Measurements from ENCODE around the gene KRTAP3-2.
"Not testable (repeated sequence)": the region's sequence is repeated elsewhere in the genome, so short reads cannot be mapped to it uniquely, and the experiment has no call there.

KRTAP3-2 gene

GRCh38 chr17:40999563-40999962, at the start of gene KRTAP3-2:
TSS of gene KRTAP3-2 (minus strand) at chr17:40999906. CDS start at chr17:40999853, 53 bp downstream.
- DNase-seq, result not testable (repeated sequence)

- DNase-seq, result no peak
Observed at GRCh38 chr17:41049110-41049509, 49.4 kb upstream of the KRTAP3-2 start.

- no peak for DNase-seq
Observed at GRCh38 chr17:41048441-41048840, 48.7 kb upstream of the KRTAP3-2 start.

DNA sequence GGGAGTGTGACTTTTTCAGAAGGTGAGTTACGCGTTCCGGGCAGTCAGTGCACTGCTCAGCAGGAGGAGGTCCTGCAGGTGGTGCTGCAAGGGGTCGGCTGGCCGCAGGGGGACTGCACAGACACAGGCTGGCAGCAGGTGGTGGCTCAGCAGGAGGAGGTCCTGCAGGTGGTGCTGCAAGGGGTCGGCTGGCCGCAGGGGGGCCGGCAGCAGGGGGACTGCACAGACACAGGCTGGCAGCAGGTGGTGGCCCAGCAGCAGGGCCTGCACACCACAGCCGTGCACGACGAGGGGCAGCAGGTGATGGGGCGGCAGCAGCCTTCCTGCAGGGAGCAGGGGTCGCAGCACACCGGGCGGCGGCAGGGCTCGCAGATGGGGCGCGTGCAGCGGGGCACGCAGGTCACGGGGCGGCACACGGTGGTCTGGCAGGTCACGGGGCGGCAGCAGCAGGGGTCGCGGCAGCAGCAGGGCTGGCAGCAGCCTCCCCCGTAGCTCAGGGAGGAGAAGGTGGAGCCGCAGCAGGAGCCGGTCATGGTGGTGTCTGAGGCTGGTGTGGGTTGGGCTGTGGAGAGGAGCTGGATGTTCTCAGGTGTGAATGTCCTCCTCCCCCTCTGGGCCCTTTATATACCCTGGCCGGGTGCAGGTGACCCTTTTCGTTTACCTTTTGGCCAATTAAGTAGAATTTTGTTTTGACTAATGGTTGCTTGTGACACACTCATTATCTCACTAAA, 47.2 kb upstream of the KRTAP3-2 start, which contains the start of gene KRTAP2-1:
TSS of gene KRTAP2-1 (minus strand) at position 582 of the 731 bp plus-strand sequence. CDS start at position 533, 49 bp downstream.
- DNase-seq, result not testable (repeated sequence)

DNA sequence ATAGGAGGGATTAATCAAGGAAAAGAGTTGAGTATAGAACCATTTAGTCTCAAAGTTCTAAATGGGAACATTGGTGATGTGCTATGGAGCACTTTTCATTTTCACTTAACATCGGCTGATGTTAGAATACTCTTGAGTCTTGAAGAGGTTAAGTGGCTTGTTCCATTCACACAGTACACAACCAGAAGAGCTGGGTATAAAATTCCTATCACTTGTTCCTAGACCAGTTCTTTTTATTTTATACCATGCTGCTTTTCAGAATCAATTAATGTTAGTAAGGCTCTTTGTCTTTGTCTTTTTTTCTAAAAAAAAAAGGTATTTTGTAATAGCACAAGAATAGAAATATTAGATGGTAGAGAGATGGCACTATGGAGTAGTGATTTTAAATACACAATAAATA, 43.2 kb upstream of the KRTAP3-2 start:
- no peak for DNase-seq

- DNase-seq, result not testable (repeated sequence)
Observed at GRCh38 chr17:41040783-41041571, 41.3 kb upstream of the KRTAP3-2 start, which contains the start of gene KRTAP1-1. TSS of gene KRTAP1-1 (minus strand) at chr17:41041450. CDS start at chr17:41041397, 53 bp downstream.

DNA sequence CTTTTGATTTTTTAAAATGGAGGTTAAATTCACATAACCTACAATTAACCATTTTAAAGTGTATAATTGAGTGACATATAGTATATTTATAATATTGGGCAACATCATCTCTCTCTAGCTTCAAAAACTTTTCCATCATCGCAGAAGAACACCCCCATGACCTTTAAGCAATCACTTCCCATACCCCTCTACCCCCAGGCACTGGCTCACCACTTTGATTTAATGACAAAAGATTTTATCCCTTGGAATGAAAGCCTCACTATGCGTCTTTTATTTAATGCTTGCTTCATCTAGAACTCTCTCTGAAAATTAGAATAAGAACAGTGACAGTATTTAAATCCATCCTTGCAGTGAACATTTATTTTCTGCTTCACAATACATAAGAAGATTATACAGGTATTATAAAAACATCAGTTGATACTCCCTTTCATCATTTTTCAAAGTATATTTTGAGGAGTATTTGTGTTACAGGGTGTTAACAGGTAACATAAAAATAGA, 38.2 kb upstream of the KRTAP3-2 start:
- no peak for DNase-seq

DNA sequence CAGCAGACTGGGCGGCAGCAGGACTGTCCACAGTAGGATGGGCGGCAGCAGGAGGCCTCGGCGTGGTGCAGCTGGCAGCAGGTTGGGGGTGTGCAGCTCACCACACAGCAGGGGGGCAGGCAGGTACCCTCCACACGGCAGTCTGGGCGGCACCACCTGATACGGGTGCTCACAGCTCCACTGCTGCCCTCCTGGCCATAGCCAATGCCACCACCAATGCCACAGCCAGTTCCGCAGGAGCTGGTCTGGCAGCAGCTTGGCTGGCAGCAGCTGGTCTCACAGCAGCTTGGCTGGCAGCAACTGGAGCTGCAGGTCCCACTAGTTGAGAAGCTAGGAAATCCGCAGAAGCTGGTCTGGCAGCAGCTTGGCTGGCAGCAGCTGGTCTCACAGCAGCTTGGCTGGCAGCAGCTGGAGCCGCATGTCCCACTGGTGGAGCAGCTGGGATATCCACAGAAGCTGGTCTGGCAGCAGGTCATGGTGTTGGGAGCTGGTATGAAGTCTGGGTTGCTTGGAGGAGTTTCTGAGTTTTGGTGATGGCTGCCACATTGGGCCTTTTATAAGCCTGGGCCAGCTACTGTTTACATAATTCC, 34.7 kb upstream of the KRTAP3-2 start, which contains the start of gene KRTAP1-3:
TSS of gene KRTAP1-3 (minus strand) at position 529 of the 590 bp plus-strand sequence. CDS start at position 476, 53 bp downstream.
- DNase-seq, result not testable (repeated sequence)

DNA sequence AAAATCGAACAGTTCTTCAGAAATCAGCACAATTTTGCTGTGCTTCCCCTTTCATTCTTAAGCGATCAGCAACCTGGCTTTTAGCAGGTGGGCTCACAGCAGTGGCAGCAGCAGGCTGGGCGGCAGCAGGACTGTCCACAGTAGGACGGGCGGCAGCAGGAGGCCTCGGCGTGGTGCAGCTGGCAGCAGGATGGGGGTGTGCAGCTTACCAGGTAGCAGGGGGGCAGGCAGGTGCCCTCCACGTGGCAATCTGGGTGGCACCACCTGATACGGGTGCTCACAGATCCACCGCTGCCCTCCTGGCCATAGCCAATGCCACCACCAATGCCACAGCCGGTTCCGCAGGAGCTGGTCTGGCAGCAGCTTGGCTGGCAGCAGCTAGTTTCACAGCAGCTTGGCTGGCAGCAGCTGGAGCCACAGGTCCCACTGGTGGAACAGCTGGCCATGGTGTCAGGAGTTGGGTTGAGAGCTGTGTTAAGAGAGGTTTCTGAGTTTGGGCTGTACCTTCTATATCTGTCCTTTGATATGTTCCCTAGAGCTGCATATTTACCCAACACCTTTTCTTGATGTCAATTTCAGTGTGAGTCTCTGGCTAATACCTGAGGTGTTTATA, 30.0 kb upstream of the KRTAP3-2 start, which contains the start of gene KRTAP1-4:
TSS of gene KRTAP1-4 (minus strand) at position 563 of the 613 bp plus-strand sequence. CDS start at position 446, 117 bp downstream.
- no peak for DNase-seq

DNA sequence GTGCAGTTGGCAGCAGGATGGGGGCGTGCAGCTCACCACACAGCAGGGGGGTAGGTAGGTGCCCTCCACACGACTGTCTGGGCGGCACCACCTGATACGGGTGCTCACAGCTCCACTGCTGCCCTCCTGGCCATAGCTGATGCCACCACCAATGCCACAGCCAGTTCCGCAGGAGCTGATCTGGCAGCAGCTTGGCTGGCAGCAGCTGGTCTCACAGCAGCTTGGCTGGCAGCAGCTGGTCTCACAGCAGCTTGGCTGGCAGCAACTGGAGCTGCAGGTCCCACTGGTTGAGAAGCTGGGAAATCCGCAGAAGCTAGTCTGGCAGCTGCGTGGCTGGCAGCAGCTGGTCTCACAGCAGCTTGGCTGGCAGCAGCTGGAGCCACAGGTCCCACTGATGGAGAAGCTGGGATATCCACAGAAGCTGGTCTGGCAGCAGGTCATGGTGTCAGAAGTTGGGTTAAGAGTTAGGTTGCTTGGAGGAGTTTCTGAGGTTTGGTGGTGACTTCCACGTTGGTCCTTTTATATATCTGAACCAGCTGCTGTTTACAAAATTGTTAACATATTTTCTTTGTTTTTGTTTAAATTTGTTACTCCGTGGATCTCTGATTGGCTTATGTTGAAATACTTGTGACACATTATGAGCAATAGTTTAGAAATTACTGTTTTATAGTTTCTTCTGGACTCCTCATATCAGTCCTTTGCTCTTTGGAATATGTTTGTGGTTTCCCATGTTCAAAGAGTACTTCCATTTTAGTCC, 27.2 kb upstream of the KRTAP3-2 start, which contains the start of gene KRTAP1-5:
TSS of gene KRTAP1-5 (minus strand) at position 494 of the 757 bp plus-strand sequence. CDS start at position 441, 53 bp downstream.
- DNase-seq, result no peak

GRCh38 chr17:41024697-41025096, 25.0 kb upstream of the KRTAP3-2 start:
- no peak for DNase-seq

DNA sequence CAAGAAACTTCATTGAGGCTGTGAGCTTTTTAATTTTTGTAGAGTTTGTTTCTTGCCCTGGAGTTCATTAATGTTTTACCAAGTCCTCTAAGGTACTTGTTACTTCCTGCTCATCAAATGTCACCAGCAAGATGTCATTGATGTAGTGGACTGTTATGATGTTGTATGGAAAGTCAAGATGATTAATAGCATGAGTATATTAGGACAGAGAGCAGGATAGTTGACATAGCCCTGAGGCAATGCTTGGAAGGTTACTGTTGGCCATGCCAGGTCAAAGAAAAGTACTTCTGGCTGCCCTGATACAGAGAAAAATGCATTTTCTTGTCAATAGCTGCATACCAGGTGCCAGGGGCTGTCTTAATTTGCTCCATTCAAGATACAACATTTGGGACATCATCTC, 20.6 kb upstream of the KRTAP3-2 start:
- DNase-seq, result no peak

DNA sequence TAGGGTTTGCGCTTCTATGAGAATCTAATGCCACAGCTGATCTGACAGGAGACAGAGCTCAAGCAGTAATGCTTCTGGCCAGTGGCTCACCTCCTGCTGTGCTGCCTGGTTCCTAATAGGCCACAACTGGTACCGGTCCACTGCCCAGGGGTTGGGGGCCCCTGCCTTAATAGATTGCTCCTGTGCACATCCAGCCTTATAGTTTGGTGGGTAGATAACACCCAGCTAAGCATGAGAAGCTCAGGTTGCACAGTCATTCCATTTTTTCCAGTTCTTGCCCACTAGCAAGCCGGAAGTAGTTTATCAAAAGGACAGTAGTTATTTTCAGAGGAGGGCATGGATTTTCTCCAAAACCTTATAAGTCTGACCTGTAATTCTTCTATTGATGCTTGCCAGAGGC, 19.7 kb upstream of the KRTAP3-2 start:
- DNase-seq, result no peak

GRCh38 chr17:41018541-41018940, 18.8 kb upstream of the KRTAP3-2 start:
- no peak for DNase-seq

GRCh38 chr17:41016578-41017215, 17.0 kb upstream of the KRTAP3-2 start:
- DNase-seq, result no peak

DNA sequence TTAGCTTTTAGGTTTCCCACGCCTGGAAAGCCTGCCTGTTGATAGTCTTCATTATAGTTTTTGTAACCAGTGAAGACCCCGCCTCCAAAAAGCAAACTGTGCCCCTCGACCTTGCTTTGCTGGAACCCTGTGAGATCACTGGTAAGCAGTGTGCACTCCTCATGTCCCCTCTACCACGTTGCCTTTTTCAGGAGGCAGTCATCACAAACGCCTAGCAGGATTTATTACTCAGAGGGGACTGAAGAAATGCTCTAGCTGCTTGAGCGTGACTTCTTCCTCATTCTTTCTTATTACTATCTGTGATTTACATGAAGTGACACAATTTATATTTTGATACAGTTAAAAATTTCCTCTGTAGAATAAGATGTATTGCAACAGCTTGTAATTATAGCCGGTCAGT, 15.7 kb upstream of the KRTAP3-2 start:
- DNase-seq, result no peak

DNA sequence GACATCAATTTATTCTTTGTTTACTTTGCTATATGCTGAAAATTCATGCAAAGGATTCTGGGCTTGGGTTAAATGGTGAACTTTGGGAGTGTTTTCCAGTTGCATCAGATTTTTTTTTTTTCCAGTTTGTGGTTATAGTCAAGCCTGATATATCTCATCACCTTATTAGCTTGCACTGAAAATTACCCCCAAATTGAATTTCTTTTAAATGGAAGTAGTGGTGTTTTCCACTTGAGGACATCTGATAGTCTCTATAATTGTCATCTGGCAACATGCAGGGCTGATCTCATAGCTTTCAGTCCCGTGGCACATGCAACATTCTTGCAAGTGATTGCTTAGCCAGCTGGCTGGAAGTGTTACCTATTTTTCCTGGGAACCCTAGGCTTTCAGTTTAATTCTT, 13.9 kb upstream of the KRTAP3-2 start:
- DNase-seq, result no peak

GRCh38 chr17:41013181-41013580, 13.5 kb upstream of the KRTAP3-2 start:
- DNase-seq, result no peak

DNA sequence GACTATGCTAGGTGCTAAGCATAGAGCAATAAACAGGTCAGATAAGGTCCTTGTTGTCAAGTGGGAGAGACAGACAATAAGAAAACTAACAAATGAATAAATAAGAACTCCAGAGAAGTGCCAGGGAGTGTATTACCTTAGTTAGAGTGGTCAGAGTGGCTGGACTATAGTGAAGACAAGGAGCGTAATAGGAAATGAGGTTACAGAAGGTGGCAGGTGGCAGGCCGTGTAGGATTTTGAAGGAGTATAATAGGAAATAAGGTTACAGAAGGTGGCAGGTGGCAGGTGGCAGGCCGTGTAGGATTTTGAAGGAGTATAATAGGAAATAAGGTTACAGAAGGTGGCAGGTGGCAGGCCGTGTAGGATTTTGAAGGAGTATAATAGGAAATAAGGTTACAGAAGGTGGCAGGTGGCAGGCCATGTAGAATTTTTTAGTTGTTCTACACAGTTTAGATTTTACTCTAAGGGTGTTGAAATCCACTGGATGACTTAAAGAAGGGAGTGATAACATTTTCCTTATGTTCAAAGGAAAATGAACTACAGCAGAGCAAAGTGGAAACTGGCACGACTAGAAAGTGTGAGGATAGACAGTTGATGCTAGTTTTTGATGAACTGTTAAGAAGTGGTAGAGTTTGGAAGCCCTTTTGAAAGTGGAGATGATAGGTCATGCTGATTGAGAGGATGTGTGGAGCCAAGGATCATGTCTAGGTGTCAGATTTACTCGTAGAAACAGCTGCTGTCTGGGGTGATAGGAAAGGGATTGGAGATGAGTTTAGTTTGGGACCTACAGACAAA, 12.8 kb upstream of the KRTAP3-2 start:
- DNase-seq, result no peak

DNA sequence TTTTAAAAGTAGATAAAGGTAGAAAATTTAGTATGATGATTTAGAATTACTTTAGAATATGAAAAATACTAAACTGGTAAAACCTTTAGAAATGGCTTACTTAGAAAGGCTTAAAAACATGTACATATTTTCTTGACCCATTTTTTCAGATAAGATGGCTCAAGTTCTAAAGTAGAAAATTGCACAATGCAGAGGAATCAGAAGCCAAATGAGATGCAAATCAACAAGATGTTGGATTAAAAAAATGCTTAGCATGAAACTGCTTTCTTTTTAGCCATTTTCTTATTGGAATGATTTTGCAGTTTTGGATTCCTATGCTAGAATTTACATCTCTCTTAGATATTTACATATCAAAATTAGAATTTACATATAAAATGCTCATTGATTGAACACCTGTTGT, 10.7 kb upstream of the KRTAP3-2 start:
- DNase-seq, result no peak

All from stimulated activated naive CD4-positive, alpha-beta T cell treated with Interleukin-2 at 50 U/mL for 16 hours (primary cell).